ENCODE data around the gene NDRG3.
A peak's percentile ranks its signal among the peaks of the same experiment; 100 is the strongest.
"Not testable (repeated sequence)": the region's sequence is repeated elsewhere in the genome, so short reads cannot be mapped to it uniquely, and the experiment has no call there.

NDRG3 gene

DNA sequence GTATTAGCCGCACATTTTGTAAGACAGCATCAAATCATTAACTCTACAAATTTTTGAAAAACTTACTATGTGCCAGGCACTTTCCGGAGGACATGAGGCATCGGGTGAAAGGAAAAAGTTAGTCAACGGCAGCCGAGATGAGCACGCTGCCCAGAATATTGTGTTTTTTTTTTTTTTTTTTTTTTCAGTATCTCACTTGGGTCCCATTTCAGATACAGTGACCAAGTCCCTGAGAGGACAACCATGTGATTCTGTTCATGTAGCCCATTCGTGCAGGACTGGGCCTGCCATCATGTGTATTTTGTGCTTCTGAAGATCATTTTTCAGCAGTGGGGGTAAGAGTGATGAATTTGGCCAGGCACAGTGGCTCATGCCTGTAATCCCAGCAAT, 101.2 kb downstream of the NDRG3 start:
- DNase-seq (ENCODE audit: low read depth in 2 of 2): peak; percentile 33 to 43

DNA sequence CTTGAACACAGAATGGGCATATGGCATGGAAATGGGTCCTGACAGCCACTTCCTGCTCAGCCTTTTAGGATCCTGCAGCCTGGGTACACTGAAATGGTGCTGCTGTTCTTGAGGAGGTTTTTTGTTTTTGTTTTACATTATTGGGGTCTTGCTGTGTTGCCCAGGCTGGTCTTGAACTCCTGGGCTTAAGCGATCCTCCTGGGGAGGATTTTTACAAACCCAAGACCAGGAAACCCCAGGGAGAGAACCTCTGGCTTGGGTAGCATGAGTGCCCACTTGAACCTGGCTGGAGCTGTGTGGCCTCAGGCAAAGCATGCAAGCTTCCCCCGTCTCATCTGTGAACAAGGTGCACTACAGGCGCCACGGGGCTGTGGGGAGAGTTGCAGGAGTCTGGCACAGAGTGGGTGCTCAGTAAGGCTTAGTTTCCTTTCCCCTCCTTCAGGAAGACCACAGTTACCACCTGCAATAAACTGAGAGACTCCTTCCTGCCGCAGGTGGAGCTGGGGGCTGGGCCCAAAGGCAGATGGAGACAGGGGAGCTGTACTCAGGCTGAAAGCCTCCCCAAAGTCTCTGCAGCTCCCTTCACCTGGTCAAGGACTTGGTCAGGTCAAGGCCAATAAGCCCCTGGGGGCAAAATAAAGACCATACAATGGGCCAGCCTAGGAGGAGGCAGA, 101.7 kb downstream of the NDRG3 start:
- DNase-seq (ENCODE audit: low read depth in 2 of 2): peak; percentile 43 to 48

DNA sequence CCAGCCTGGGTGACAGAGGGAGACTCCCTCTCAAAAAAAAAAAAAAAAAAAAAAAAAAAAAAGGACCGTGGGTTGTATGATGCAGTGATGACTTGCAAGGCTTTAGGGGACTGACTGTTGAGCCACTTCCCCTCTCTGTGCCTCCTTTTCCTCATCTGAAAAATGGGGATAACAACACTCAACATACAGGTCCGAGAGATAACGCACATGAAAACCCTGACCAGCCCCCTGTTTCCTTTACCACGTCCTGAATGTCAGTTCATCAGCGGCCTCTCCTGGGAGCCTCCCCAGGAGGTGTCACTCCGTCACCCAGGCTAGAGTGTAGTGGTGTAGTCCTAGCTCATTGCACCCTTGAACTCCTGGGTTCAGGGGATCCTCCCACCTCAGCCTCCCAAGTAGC, 103.8 kb downstream of the NDRG3 start:
- DNase-seq (ENCODE audit: low read depth in 2 of 2): no peak

DNA sequence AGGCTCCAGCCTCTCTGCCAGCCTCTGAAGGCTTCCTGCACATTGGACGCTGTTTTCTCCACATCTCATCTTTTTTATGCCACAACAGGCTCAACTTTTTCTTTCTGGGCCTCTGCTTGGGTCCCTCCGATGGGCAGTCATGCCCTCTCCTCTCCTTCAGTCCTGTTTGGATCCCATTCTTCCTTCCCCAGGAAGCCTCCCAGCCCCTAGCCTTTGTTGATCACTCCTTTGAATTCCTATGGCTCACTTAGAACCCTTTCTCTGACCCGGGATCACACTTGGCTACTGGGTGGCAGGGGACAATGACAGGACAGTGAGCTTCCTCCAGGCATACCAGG, 104.4 kb downstream of the NDRG3 start:
- no peak for DNase-seq (ENCODE audit: low read depth in 2 of 2)

DNA sequence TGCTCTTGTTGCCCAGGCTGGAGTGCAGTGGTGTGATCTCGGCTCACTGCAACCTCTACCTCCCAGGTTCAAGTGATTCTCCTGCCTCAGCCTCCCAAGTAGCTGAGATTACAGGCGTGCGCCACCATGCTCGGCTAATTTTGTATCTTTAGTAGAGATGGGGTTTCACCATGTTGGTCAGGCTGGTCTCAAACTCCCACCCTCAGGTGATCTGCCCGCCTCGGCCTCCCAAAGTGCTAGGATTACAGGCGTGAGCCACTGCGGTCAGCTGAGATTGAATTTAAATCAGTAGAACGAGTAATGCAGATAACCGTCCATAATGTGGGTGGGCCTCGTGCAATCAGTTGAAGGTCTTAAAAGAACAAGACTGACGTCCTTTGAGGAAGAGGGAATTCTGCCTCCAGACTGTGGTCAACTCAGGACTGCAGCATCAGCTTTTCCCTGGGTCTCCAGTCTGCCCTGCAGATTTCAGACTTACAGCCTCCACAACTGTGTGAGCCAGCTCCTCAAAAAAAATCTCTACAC, 107.0 kb downstream of the NDRG3 start:
- not testable (repeated sequence) for DNase-seq (ENCODE audit: low read depth in 2 of 2)

DNA sequence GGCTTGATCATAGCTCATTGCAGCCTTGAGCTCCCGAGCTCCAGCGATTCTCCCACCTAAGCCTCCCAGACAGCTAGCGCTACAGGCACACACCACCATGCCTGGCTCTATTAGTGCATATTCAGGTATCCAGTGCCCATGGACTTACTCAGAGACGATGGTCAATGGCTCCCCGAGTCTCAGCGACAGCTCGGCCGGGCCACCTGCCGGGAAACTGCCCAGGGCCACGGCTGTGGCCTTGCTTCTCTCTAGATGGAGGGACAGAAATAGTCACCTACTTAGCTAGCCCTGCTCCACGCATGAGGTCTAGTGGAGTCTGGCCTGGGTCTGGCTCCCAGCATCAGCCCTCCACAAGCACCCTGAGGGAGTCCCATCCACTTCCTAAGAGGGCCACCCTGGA, 111.5 kb downstream of the NDRG3 start:
- DNase-seq (ENCODE audit: low read depth in 2 of 2): no peak

DNA sequence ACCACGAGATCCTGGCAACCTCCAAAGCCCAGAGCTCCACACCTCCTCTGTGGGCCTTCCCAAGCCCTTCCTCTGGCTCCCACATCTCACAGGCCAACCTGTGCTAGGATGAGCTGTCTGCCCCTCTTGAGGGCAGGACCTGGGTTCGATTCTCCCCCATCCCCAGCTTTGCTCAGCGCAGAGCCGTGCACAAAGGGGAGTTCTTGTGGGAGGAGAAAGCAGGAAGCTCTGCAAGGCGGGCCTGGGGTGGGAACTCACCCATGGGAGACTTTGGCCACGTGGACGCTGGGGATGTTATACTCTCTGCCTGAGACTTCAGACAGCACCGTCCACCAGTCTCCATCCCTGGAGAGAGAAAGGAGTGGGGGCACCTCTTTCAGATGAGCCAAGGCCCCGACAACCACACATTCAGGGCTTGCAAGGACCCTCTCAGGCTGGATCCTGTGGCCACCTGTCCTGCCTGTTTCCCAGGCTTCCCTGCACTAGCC, 112.6 kb downstream of the NDRG3 start:
- no peak for DNase-seq (ENCODE audit: low read depth in 2 of 2)

DNA sequence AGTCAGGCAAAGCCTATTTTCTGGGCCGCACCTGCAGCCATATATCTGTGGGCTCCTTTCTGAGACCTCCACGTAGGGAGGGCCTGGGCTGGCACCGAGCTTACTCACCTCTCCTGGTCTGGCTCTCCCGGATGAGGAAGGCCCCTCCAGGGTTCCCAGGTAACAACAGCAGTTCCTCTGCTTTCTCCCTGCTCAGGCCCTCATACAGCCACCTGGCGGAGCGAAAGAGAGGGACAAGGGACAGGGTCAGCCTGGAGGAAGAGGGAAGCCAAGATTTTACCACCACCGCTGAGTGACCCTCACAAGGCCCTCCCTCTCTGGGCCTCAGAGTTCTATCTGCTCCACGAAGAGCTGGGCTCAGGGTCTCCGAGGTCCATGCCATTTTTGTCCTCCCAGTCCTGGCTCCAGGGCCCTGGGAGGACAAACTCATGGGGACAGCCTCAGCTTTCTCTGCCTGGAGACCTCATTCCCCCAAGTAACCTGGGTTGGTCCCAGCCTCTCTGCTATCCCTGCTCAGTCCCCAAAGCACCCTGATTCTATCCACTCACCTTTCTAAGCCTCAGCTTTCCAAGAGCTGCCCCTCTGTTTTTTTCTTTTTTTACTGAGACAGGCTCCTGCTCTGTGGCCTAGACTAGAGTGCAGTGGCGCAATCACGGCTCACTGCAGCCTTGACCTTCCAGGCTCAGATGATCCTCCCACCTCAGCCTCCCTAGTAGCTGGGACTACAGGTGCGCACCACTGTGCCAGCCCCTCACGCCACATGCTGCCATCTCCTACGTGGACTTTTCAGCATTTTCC, 113.2 kb downstream of the NDRG3 start:
- DNase-seq (ENCODE audit: low read depth in 2 of 2): no peak

DNA sequence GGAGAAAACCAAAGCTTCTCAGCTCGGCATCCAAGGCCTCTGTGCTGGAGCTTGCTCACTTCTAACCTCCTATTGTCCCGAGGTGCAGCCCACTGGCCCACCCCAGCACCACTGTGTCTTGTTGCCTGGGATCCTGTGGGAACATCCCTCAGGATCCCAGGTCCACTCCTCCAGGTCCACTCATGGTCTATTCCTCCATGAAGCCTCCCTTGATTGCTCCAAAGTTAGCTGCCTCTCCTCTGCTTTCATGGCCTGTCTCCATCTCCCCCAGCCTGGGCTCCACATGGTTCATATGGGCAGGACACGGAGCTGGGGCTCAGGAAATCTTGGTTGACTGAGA, 113.8 kb downstream of the NDRG3 start:
- no peak for DNase-seq (ENCODE audit: low read depth in 2 of 2)

DNA sequence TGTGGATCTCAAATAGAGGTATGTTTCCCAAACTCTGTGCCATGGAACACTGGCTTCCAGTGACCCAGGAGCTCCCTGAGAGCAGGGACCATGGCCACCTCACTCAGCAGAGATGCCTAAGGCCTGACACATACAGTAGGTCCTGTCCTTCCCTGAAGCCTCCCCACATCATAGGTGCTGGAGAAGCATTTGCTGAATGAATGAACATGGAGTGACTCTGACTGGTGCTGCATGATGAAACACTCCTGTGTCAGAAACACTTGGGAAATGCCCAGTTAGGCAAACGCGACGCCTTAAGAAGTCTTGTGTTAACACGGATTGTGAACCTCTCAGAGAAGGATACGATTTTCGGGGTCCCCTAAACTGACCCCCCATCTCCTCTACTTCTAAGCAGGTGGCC, 114.2 kb downstream of the NDRG3 start:
- no peak for DNase-seq (ENCODE audit: low read depth in 2 of 2)

DNA sequence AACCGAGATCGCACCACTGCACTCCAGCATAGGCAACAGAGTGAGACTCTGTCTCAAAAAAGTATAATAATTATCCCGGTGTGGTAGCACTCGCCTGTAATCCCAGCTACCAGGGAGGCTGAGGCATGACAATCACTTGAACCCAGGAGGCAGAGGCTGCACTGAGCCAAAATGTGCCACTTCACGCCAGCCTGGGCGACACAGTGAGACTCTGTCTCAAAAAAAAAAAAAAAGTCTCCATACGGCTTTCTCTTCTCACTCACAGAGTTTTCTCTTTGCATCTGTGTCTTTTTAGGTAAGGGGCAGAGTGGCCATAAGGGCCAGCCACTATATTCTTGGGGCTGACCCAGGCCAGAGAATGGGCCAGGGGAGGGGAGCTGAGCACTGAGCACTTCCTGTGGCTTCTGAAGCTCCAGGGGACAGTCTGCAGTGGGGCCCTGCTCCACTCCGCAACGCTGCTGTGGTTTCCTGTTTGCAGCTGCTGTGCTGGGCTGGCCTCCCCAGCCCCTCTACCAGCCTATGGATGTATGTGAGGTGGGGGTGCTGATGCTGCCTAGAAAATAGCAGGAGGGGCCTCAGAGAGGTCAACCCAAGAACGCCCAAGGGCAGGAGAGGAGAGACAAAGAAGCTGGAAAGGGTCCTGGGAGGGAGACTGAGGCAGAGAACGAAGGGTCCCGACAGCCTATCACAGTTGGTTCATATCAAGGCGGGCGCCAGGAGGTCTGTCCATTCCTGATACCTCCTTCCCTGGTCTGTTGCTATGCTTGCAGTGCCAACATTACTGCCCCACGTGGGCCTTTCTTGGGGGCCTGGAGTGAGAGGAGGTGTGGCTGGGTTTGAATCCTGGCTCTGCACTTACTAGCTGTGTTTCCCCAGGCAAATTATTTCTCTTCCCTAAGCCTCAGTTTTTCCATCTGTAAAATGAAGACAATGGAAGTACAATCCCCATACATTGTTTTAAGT, 115.9 kb downstream of the NDRG3 start:
- DNase-seq (ENCODE audit: low read depth in 2 of 2): no peak

DNA sequence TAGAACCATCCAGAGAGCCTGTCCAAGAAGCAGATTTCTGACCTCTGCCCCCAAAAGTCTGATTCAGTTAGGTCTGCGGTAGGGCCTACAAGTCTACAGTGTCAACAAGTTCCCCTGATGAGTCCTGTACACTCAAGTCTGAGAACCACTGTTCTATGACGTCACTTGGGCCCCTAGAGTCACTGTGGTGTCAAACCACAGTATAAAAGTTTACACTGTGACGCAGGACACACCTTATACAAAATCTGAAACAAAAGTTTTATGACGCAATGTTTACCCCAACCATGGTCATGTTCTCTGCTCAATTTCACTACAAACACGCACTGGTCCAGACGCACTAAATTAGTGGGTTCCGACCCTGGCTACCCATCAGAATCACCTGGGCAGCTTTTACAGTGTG, 117.8 kb downstream of the NDRG3 start:
- no peak for DNase-seq (ENCODE audit: low read depth in 2 of 2)

DNA sequence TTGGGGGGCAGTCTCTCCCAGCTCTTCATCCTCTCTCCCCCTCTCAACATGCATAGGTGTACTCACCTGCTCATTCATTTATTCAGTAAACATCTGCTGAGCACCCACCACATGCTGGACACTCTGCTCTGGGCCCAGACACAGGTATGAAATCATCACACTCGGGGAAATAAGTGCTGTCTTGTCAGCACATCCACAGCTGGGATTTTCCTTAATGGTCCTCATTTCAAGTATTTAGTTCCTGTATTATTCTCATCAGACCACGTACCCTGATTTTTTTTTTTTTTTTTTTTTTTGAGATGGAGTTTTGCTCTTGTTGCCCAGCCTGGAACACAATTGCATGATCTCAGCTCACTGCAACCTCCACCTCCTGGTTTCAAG, 121.0 kb downstream of the NDRG3 start:
- DNase-seq (ENCODE audit: low read depth in 2 of 2): no peak

DNA sequence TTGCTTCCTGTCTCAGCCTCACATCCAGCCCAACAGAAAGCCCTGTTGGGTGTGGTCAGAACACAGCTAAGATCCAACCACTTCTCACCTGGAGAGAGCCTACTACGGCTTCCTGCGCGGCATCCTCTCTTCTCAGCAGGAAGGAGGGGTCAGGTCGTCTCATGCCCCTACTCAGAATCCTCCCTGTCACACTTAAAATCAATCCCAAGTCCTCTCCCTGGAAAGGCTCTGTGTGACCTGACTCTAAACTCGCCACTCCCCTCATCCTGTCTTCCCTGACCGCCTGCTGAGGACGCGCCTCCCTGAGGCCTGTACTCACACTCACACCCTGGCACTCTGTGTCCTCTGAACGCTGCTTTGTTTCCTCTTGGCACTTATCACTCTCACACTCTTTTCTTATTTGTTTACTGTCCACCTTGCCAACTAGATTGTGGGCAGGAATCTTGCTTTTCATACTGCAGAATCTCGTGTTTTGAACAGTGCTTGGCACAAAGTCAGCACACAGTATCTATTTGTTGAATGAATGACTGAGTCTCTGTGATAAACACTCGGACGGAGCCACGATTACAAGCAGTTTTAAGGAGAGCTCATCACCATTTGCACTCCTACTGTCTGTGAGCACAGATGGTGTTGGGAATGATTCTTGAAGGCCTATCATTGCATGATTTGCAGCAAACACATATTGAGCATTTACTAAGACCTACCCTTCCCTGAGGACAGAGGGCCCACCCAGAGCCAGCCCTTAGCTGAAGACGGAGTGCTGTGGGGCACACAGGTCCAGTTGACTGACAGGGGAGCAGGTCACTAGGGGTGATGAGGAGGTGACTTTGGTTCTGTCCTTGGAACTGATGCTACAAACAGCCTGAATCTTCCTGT, 121.6 kb downstream of the NDRG3 start:
- DNase-seq (ENCODE audit: low read depth in 2 of 2): no peak

DNA sequence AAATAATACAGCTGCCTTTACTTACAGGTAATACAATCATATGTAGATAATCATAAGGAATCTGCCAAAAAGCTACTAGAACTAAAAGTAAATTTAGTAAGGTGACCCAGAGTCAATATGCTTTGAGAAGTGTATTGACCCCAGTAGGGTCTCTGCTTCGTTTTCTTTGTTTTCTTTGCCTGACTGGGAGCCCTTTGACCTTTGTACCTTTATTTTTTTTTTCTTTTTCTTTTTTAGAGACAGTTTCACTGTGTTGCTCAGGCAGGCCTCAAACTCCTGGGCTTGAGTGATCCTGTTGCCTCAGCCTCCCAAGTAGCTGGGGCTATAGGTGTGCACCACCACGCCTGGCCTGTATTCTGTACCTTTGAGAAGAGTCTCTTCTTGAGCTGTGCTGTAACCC, 122.4 kb downstream of the NDRG3 start:
- no peak for DNase-seq (ENCODE audit: low read depth in 2 of 2)

DNA sequence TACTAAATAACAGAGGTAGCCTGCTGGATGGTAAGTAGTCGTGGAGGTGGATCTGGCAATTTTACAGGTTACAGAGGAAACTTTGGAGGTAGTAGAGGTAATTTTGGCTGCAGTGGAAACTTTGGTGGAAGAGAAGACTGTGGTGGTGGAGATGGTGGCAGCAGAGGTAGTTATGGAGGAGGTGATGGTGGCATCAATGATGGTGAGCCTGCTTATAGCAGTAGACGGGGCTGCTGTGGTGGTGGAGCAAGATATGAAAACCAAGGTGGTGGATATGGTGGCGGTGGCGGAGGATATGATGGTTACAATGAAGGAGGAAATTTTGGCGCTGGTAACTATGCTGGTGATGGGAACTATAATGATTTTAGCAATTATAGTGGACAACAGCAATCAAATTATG, 125.0 kb downstream of the NDRG3 start:
- DNase-seq (ENCODE audit: low read depth in 2 of 2): no peak

DNA sequence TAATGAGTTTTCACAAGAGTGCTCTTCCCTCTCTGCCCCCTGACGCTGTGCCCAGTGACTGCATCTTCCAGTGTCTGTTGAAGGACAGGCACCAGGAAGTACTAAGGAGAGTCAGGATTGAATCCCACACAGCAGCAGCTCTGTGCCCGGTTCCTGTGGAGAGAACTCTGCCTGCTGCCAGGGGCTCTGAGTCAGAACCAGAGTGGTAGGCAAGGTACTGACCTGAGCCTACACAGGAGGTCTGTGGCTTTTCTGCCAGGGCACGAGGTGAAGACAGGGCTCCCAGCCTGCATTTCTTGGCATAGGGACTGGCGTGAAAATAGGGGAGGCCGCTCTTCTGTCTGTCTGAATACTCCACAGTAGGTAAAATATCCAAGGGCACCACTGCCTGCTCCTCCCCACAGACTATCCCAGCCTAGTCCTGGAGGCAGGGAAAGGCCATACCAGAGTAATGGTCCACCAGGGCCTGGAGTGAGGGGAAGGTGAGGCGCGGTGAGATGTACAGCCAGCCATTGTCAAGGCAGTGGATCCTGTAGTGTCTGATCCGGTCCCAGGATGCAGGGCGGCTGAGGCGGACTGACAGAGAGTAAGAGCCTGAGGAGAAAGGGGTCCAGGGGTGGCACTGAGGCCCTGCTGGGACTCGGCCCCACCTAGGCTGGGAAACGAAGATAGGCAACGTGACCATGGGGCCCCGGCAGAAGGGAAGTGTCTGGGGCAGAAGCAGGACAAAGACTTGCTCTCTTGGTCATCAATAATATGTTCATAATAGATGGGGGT, 130.9 kb downstream of the NDRG3 start:
- DNase-seq (ENCODE audit: low read depth in 2 of 2): no peak

DNA sequence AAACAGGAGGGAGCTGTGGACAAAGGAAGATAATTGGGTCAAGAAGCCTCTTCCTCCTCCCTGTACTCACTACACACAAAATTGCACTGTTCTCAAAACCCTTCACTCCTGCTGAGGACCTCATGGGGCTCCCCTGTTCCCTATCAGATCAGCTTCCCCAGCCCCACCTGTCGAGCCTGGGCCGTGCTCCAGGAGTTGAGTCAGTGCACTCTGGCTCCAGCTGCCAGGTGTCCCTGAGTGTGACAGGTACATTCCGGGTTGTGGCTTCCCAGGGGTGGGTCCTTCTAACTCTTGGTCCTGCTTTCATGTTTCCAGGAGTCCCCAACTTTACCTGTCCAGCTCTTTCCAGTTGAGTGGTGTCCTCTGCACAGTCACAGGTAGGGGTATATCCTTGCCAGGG, 131.9 kb downstream of the NDRG3 start:
- DNase-seq (ENCODE audit: low read depth in 2 of 2): no peak

DNA sequence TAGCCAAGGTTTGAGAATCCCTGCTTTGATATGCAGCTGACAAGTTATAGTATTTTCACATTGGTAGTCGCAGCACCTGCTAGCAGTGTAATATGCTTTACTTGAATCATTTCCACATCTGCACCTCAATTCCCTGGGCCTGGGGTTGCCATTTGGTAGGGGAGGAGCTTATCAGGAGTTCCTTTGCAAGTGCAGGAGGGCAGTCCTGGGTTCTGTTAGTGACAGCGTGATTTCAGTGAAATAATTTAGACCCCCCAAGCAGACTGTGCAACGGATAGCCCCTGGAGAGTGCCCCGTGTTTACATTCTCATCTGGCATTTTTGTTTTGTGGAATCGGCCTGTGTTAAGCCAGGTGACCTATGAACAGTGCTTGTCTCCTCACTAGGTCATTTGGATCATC, 134.3 kb downstream of the NDRG3 start:
- DNase-seq (ENCODE audit: low read depth in 2 of 2): no peak

DNA sequence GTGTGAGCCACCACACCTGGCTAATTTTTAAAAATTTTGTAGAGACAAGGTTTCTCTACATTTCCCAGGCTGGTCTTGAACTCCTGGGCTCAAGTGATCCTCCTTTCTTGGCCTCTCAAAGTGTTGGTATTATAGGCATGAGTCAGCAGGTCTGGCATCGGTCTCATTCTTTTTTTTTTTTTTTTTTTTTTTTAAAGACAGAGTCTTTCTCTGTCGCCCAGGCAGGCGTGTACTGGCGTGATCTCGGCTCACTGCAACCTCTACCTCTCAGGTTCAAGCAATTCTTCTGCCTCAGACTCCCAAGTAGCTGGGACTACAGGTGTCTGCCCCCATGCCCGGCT, 137.5 kb downstream of the NDRG3 start:
- DNase-seq (ENCODE audit: low read depth in 2 of 2): not testable (repeated sequence)
